Measurements from ENCODE around the gene ABL1.

The ABL1 gene

DNA sequence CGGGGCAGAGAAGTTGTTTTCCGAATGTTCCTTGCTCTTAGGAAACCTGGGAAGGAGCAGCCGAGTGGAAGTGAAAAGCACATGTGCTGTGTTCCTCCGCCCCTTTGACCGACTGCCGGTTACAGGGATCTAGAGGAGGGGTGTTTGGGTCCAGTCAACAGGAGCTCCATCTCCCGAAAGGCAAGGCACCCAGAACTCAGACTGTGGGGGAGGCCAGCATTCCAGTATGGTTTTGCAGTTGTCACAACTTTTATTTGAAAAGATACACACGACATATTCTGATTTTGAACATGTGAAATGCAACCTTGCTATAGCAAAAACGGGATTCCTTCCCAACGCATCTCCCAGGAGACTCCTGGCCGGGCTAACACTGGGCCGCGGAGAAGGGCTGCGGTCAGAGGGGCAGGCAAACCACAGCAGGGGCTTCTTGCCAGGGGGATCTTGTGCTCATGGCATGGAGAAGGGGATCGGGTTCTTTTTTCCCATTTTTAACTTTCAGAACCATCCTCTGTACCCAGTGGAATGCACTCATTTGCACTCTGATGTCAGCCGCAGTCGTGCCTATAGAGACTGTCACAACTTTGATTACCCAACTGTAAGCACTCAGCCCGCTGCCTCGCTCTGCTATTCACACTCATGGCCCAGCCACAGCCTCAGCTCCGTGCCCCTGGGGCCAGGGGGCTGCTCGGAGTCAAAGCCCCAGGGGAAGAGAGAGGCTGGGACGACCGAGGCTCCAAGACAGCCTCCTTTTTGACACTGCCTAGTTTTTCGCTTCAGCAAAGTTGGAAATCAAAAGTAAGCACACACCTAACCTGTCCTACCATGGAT lies 57.6 kb downstream of the ABL1 start:
- no peak for DNase-seq

GRCh38 chr9:130893341-130894101 lies 58.5 kb downstream of the ABL1 start:
- no peak for DNase-seq

GRCh38 chr9:130894546-130894945 lies 59.5 kb downstream of the ABL1 start:
- DNase-seq: no peak

- DNase-seq: no peak
Observed at GRCh38 chr9:130895038-130895437, 60.0 kb downstream of the ABL1 start.

DNA sequence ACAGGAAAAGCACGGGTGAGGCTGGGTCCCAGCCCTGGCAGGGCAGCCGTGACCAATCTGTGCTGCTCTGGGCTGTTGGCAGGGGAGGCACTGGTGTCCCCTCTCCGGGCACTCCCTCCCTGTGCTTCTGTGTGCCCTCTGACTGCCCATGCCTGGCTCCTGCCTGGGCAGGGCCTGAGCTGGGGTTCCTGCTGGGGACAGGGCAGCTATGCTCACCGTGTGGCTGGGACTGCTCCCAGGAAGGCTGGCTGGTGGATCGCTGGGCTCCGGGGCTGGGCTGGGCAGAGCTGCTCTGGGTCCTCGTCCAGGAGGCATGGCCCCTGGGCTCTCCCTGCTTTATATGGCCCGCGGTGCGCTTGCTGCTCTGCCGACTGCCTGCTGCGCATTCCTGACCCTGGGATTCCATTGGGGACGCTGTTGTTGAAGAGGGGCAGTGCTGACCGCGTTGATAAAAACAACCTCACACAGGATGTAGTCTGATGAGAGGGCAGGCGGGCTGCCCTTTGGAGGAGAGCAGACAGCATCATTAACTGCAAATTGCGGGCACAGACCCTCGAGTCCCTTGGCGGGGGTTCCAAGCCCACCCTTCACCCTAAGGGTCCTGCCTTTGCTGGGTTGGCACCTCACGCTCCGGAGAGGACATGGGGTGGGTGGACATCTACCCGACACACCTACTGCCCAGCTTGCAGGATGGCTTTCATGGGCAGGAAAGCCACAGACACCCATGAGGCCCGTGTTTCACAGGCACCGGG lies 60.6 kb downstream of the ABL1 start:
- DNase-seq: no peak

- no peak for DNase-seq
Observed at GRCh38 chr9:130896233-130897014, 61.4 kb downstream of the ABL1 start, which contains the start of gene QRFP. Gene QRFP (minus strand): TSS chr9:130896812. CDS start chr9:130893838, 2,974 bp downstream.

GRCh38 chr9:130897105-130897751 lies 62.2 kb downstream of the ABL1 start:
- DNase-seq: no peak

DNA sequence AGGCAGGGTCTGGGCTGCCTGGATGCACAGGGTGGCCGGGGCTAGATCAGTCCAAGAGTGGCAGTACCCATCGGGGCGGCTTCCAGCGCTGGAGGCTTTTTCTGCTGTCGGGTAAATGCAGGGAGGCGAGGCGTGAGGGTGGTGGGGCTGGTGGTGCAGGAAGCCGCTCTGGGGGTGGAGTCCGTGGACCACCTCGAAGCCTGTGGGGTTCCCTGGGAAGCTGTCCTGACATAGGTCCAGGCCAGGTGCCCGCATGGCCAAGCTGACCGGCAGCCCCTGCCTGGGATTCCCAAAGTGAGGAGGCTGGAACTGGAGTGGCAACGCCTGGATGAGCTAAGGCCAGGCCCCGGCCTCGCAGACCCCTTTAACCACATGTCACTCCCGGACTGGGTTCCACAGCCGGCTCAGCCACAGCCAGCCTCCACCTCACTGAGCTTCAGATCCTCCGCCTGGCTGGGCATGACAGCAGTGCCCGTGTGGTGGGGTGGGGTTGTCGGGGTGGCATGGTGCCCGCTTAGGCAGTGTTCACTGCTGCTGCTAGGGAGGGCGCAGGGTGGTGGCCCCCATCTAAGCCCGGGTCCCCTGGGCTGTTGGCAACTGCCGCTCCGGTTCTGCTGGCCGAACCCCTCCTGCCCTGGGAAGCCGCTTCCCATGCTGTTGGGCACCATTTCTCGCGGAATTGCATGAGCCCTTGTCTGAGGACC lies 62.9 kb downstream of the ABL1 start:
- no peak for DNase-seq

GRCh38 chr9:130898552-130898852 lies 63.4 kb downstream of the ABL1 start:
- DNase-seq: no peak

DNA sequence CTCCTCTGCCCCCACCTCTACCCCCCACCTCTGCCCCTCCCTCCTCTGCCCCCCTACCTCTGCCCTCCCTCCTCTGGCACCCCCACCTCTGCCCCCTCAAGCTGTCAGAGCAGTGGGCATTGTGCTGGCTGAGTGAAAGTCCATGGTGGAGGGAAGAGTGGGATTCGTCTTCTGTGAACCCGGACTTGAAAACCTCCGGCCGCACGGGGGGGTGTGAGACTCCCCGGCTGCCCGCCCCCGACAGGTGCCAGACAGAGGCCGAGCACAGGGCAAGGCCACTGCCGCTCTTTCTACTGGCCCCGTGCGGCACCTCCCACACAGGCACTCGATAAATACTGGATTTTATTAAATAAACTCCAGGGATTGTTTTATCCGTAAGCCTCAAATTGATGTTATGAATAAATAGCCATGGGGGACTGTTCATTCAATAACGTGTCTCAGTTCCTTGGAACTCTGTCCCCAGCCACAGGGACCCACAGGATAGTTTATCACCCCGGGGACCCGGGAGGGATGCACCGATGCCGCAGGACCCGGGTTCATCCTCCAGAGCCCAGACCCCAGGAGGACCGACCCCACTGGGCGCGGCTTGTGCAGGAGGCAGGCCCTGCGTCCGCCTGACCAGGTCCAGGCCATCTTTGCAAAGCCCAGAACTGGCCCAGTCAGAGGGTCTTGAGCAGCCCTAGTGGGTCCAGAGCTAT lies 64.1 kb downstream of the ABL1 start:
- DNase-seq: no peak

DNA sequence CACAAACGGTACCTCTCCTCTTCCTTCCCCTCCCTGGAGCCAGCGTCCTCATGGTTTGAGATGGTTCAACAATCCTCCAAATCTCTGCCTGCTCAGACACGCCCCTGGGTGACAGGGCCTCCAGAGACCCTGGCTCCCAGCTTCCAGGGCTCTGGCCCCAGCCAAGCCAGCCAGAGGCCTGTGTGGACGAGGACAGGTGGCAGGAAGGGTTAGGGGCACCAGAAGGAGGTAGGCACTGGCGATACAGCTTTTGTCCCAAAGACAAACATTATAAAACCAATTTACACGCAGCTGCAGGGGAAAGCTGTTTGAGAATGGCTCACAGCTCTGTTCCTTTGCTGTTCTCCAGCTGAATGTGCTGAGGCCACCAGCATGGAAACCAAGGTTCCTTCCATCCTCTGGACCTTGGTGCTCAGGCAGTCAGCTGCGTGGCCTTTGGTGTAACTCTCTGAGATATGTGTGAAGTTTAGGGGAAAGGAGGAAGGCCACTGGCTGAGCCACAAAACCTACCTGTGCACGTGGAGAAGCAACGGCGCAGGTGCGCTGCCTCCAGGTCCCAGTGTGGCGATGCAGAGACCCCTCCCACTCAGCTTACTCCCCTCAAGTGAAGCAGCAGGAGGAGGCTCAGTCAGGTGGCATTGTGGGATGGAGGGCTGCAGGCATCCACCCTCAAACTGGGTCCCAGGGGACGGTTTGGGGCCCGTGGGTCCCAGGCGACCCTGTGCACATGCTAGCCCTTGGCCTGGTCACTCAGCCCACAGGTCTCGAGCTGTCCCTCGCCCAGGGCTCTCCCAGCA lies 65.8 kb downstream of the ABL1 start:
- no peak for DNase-seq

- DNase-seq: no peak
Observed at GRCh38 chr9:130901498-130902203, 66.6 kb downstream of the ABL1 start.

DNA sequence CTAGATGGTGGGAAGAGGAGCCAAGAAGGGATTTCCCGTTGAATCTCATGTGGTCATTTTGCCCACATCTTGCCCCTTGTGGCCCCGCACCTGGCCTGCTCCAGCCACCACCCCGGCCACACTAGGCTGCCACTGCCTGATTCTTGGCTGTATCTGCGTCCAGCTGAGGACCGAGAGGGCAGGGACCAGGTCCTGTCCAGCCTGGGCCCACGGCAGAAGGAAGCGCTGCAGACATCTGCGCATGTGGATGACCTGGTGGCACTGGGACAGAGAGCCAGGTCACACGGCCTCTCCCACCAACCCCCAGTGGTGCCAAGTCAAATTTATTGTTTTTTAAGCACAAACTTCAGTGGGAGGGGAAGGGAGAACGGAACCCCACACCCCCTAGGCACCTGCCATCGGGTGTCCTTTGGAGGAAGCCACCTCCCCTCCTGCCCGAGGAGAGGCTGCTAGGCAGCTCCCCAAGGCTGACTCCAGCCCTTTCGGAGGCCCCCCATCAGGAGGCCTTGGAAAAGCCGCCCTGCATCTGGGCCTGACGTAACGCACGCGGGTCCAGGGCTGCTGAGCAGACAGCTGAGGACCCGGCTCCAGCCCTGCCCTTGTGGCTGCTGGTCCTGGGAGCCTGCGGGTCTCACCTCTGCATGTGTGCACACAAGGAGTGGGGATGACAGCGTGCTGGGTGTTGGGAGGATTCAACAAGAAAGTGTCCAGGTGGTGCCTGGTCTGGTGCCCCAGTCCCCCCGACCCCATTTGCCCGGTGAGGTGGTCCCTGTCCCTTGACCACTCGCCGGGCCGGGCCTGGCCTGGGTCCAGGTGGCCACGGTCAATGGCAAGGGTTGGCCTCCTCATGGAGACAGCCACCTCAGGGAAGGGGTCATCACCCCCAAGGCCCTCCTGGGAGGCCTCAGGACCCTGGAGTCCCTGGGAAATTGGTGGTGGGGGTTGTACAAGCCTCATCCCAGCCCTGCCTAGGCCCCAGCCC lies 67.4 kb downstream of the ABL1 start:
- no peak for DNase-seq

- DNase-seq: no peak
Observed at GRCh38 chr9:130903194-130904069, 68.4 kb downstream of the ABL1 start.

GRCh38 chr9:130904070-130905044 lies 69.3 kb downstream of the ABL1 start:
- no peak for DNase-seq

Data from NCI-H1092 (cell line).